Measurements from ENCODE around the gene LCTL.
A peak's percentile ranks its signal among the peaks of the same experiment; 100 is the strongest.

Gene LCTL

GRCh38 chr15:66572146-66572545 lies 6.3 kb upstream of the LCTL start:
- no peak overlapping the region for H3K4me2 ChIP-seq (ENCODE audit: low read length)
- H3K9me3 ChIP-seq (replicated peaks; ENCODE audit: low read length): no peaks in the 10 kb centered on the region
- no peaks in the 10 kb centered on the region for H3K36me3 ChIP-seq (ENCODE audit: insufficient read depth, low read length)
- H3K27me3 ChIP-seq (ENCODE audit: control insufficient read depth, insufficient read depth, low read length): no peaks in the 10 kb centered on the region
- no peaks in the 10 kb centered on the region for H3K4me1 ChIP-seq (ENCODE audit: control insufficient read depth, insufficient read depth, low read length)
- no peak overlapping the region for H3K9ac ChIP-seq (ENCODE audit: low read depth, low read length)
- no peak overlapping the region for H3K4me3 ChIP-seq (ENCODE audit: low read length)

GRCh38 chr15:66570842-66571478 lies 5.2 kb upstream of the LCTL start:
- Histone ChIP-seq H3K4me3 (ENCODE audit: low read length) (no peak overlapping the region), H3K4me1 (ENCODE audit: control insufficient read depth, insufficient read depth, low read length) (peaks cover 4% of the 10 kb centered on the region), H3K9ac (ENCODE audit: low read depth, low read length) (no peak overlapping the region), H3K27me3 (ENCODE audit: control insufficient read depth, insufficient read depth, low read length) (no peaks in the 10 kb centered on the region), H3K36me3 (ENCODE audit: insufficient read depth, low read length) (no peaks in the 10 kb centered on the region), H3K4me2 (ENCODE audit: low read length) (no peak overlapping the region), H3K9me3 (replicated peaks; ENCODE audit: low read length) (no peaks in the 10 kb centered on the region)

GRCh38 chr15:66570327-66570726 lies 4.5 kb upstream of the LCTL start:
- Histone ChIP-seq H3K9ac (ENCODE audit: low read depth, low read length) (no peak overlapping the region), H3K4me1 (ENCODE audit: control insufficient read depth, insufficient read depth, low read length) (peaks cover 10% of the 10 kb centered on the region), H3K4me3 (ENCODE audit: low read length) (no peak overlapping the region), H3K4me2 (ENCODE audit: low read length) (no peak overlapping the region), H3K9me3 (replicated peaks; ENCODE audit: low read length) (no peaks in the 10 kb centered on the region), H3K36me3 (ENCODE audit: insufficient read depth, low read length) (no peaks in the 10 kb centered on the region), H3K27me3 (ENCODE audit: control insufficient read depth, insufficient read depth, low read length) (no peaks in the 10 kb centered on the region)

GRCh38 chr15:66569461-66570137 lies 3.8 kb upstream of the LCTL start:
- no peaks in the 10 kb centered on the region for H3K9me3 ChIP-seq (replicated peaks; ENCODE audit: low read length)
- no peaks in the 10 kb centered on the region for H3K36me3 ChIP-seq (ENCODE audit: insufficient read depth, low read length)
- no peak overlapping the region for H3K9ac ChIP-seq (ENCODE audit: low read depth, low read length)
- no peak overlapping the region for H3K4me3 ChIP-seq (ENCODE audit: low read length)
- H3K27me3 ChIP-seq (ENCODE audit: control insufficient read depth, insufficient read depth, low read length): no peaks in the 10 kb centered on the region
- no peak overlapping the region for H3K4me2 ChIP-seq (ENCODE audit: low read length)
- peaks cover 10% of the 10 kb centered on the region for H3K4me1 ChIP-seq (ENCODE audit: control insufficient read depth, insufficient read depth, low read length)

GRCh38 chr15:66567897-66568296 lies 2.1 kb upstream of the LCTL start:
- Histone ChIP-seq H3K36me3 (ENCODE audit: insufficient read depth, low read length) (no peaks in the 10 kb centered on the region), H3K9me3 (replicated peaks; ENCODE audit: low read length) (no peaks in the 10 kb centered on the region), H3K9ac (ENCODE audit: low read depth, low read length) (no peak overlapping the region), H3K4me2 (ENCODE audit: low read length) (no peak overlapping the region), H3K4me1 (ENCODE audit: control insufficient read depth, insufficient read depth, low read length) (peaks cover 10% of the 10 kb centered on the region), H3K27me3 (ENCODE audit: control insufficient read depth, insufficient read depth, low read length) (no peaks in the 10 kb centered on the region), H3K4me3 (ENCODE audit: low read length) (no peak overlapping the region)

- H3K9me3 ChIP-seq (replicated peaks; ENCODE audit: low read length): no peaks in the 10 kb centered on the region
- H3K9ac ChIP-seq (ENCODE audit: low read depth, low read length): no peak overlapping the region
- peak overlapping the region; percentile 51 for H3K4me2 ChIP-seq (ENCODE audit: low read length)
- peaks cover 10% of the 10 kb centered on the region for H3K4me1 ChIP-seq (ENCODE audit: control insufficient read depth, insufficient read depth, low read length)
- H3K36me3 ChIP-seq (ENCODE audit: insufficient read depth, low read length): no peaks in the 10 kb centered on the region
- H3K27me3 ChIP-seq (ENCODE audit: control insufficient read depth, insufficient read depth, low read length): no peaks in the 10 kb centered on the region
- no peak overlapping the region for H3K4me3 ChIP-seq (ENCODE audit: low read length)
These were observed 1.2 kb upstream of the LCTL start for GRCh38 chr15:66566963-66567531.

GRCh38 chr15:66565141-66565641 lies 607 bp downstream of the LCTL start:
- H3K36me3 ChIP-seq (ENCODE audit: insufficient read depth, low read length): no peaks in the 10 kb centered on the region
- no peak overlapping the region for H3K9ac ChIP-seq (ENCODE audit: low read depth, low read length)
- H3K4me3 ChIP-seq (ENCODE audit: low read length): no peak overlapping the region

GRCh38 chr15:66564136-66565041 lies 1.4 kb downstream of the LCTL start:
- Histone ChIP-seq H3K9me3 (replicated peaks; ENCODE audit: low read length) (no peaks in the 10 kb centered on the region), H3K4me2 (ENCODE audit: low read length) (no peak overlapping the region), H3K4me1 (ENCODE audit: control insufficient read depth, insufficient read depth, low read length) (peaks cover 10% of the 10 kb centered on the region), H3K27me3 (ENCODE audit: control insufficient read depth, insufficient read depth, low read length) (no peaks in the 10 kb centered on the region), H3K4me3 (ENCODE audit: low read length) (no peak overlapping the region), H3K36me3 (ENCODE audit: insufficient read depth, low read length) (no peaks in the 10 kb centered on the region), H3K9ac (ENCODE audit: low read depth, low read length) (no peak overlapping the region)

More at GRCh38 chr15:66565141-66565641, 607 bp downstream of the LCTL start:
- H3K9me3 ChIP-seq (replicated peaks; ENCODE audit: low read length): no peaks in the 10 kb centered on the region
- peak overlapping the region; percentile 28 for H3K4me2 ChIP-seq (ENCODE audit: low read length)
- H3K27me3 ChIP-seq (ENCODE audit: control insufficient read depth, insufficient read depth, low read length): no peaks in the 10 kb centered on the region
- peaks cover 10% of the 10 kb centered on the region for H3K4me1 ChIP-seq (ENCODE audit: control insufficient read depth, insufficient read depth, low read length)

GRCh38 chr15:66563566-66564110 lies 2.2 kb downstream of the LCTL start:
- H3K27me3 ChIP-seq (ENCODE audit: control insufficient read depth, insufficient read depth, low read length): no peaks in the 10 kb centered on the region
- no peaks in the 10 kb centered on the region for H3K9me3 ChIP-seq (replicated peaks; ENCODE audit: low read length)
- H3K36me3 ChIP-seq (ENCODE audit: insufficient read depth, low read length): no peaks in the 10 kb centered on the region
- H3K4me1 ChIP-seq (ENCODE audit: control insufficient read depth, insufficient read depth, low read length): peaks cover 10% of the 10 kb centered on the region
- H3K4me3 ChIP-seq (ENCODE audit: low read length): no peak overlapping the region
- H3K4me2 ChIP-seq (ENCODE audit: low read length): no peak overlapping the region
- H3K9ac ChIP-seq (ENCODE audit: low read depth, low read length): no peak overlapping the region

GRCh38 chr15:66563126-66563525 lies 2.7 kb downstream of the LCTL start:
- no peaks in the 10 kb centered on the region for H3K27me3 ChIP-seq (ENCODE audit: control insufficient read depth, insufficient read depth, low read length)
- no peaks in the 10 kb centered on the region for H3K9me3 ChIP-seq (replicated peaks; ENCODE audit: low read length)
- no peak overlapping the region for H3K4me3 ChIP-seq (ENCODE audit: low read length)

More at GRCh38 chr15:66563126-66563525, 2.7 kb downstream of the LCTL start:
- no peak overlapping the region for H3K4me2 ChIP-seq (ENCODE audit: low read length)
- no peak overlapping the region for H3K9ac ChIP-seq (ENCODE audit: low read depth, low read length)
- H3K36me3 ChIP-seq (ENCODE audit: insufficient read depth, low read length): no peaks in the 10 kb centered on the region
- H3K4me1 ChIP-seq (ENCODE audit: control insufficient read depth, insufficient read depth, low read length): peaks cover 10% of the 10 kb centered on the region
